ENCODE results near the gene DUSP15.

DUSP15 gene

GRCh38 chr20:31869942-31870725 lies at the start of gene DUSP15, which contains the start of gene TTLL9:
DUSP15 (minus strand) TSS chr20:31870527; CDS start chr20:31870337, 190 bp downstream.
TTLL9 (plus strand) TSS chr20:31870634; CDS start chr20:31871127, 493 bp downstream.
- DNase-seq: peak in 47 of 51 donors; percentile 36 to 92 (median 73)

- DNase-seq: peak in 1 of 51 donors; percentile 62
These were observed 49.3 kb upstream of the DUSP15 start for GRCh38 chr20:31919410-31920155.

GRCh38 chr20:31918466-31919105 lies 48.3 kb upstream of the DUSP15 start:
- no peak for DNase-seq

GRCh38 chr20:31917962-31918412 lies 47.7 kb upstream of the DUSP15 start:
- peak in 1 of 51 donors; percentile 32 for DNase-seq

GRCh38 chr20:31916708-31917107 lies 46.4 kb upstream of the DUSP15 start:
- DNase-seq: no peak

GRCh38 chr20:31915491-31916280 lies 45.4 kb upstream of the DUSP15 start:
- no peak for DNase-seq

GRCh38 chr20:31914170-31914569 lies 43.8 kb upstream of the DUSP15 start:
- DNase-seq: no peak

GRCh38 chr20:31913431-31914157 lies 43.3 kb upstream of the DUSP15 start:
- DNase-seq: no peak

- no peak for DNase-seq
These were observed 39.9 kb upstream of the DUSP15 start for GRCh38 chr20:31910071-31910803.

GRCh38 chr20:31909253-31910070 lies 39.1 kb upstream of the DUSP15 start:
- DNase-seq: no peak

GRCh38 chr20:31908424-31908823 lies 38.1 kb upstream of the DUSP15 start:
- DNase-seq: no peak

- DNase-seq: no peak
These were observed 37.7 kb upstream of the DUSP15 start for GRCh38 chr20:31908016-31908415.

- DNase-seq: no peak
These were observed 36.7 kb upstream of the DUSP15 start for GRCh38 chr20:31907046-31907445.

- no peak for DNase-seq
These were observed 35.7 kb upstream of the DUSP15 start for GRCh38 chr20:31906001-31906400.

GRCh38 chr20:31903627-31904386 lies 33.5 kb upstream of the DUSP15 start:
- DNase-seq: no peak

GRCh38 chr20:31901615-31902014 lies 31.3 kb upstream of the DUSP15 start:
- DNase-seq: no peak

GRCh38 chr20:31897541-31897940 lies 27.2 kb upstream of the DUSP15 start:
- no peak for DNase-seq

GRCh38 chr20:31896049-31896448 lies 25.7 kb upstream of the DUSP15 start:
- DNase-seq: no peak

Measured in hypothalamus (tissue), 51 donors.